Upper lobe of left lung (tissue), 4 donors: ENCODE results near the gene TMEM258.
A peak's percentile ranks its signal among the peaks of the same experiment; 100 is the strongest.

Experiments used
- CTCF ChIP-seq, 6 experiments: fragments of 450-650 bp in 4 of 6; fragments of 200-600 bp in 2 of 6; sonication (generic) in 2 of 6; IDR thresholded peaks; one replicate each; pipeline ENCODE4 v1.5.1; 2016 to 2019; ENCODE audit warnings: antibody characterized with exemption in 6 of 6
- POLR2A ChIP-seq, 4 donors: fragments of 450-650 bp; IDR thresholded peaks; one replicate each; pipeline ENCODE4 v1.5.1; 2016 to 2017; ENCODE audit warnings: antibody characterized with exemption in 4 of 4, mild to moderate bottlenecking in 2 of 4
- POLR2AphosphoS5 ChIP-seq, 2 donors: sonication (generic); formaldehyde crosslinking; IDR thresholded peaks; one replicate each; pipeline ENCODE4 v1.5.1; 2017; ENCODE audit warnings: antibody characterized with exemption in 2 of 2

- peak in 3 of 4 donors; percentile 38 to 77 (median 76) for TF ChIP-seq POLR2A (IDR thresholded peaks at IDR 0.05)
- peak in 4 of 6 experiments; percentile 37 to 55 (median 42) for TF ChIP-seq CTCF (IDR thresholded peaks at IDR 0.05)
- TF ChIP-seq POLR2AphosphoS5 (IDR thresholded peaks at IDR 0.05) = peak; percentile 88 to 95
These were observed at the start of gene TMEM258, which contains the start of gene FEN1 for GRCh38 chr11:61792310-61793082.
